Fibroblast of peridontal ligament (primary cell): Measurements from ENCODE around the gene SORD.
A peak's percentile ranks its signal among the peaks of the same experiment; 100 is the strongest.
"Not testable (repeated sequence)": the region's sequence is repeated elsewhere in the genome, so short reads cannot be mapped to it uniquely, and the experiment has no call there.

Source experiments
- DNase-seq: peaks from one replicate; pipeline ENCODE4 v3.0.0-alpha.2; 2010; ENCODE audit errors: extremely low read depth

SORD gene

GRCh38 chr15:45024649-45025048 is 1.7 kb downstream of the SORD start:
- not testable (repeated sequence) for DNase-seq

GRCh38 chr15:45025627-45026026 is 2.6 kb downstream of the SORD start:
- not testable (repeated sequence) for DNase-seq

GRCh38 chr15:45026651-45027190 is 3.7 kb downstream of the SORD start:
- no peak for DNase-seq

GRCh38 chr15:45027220-45027619 is 4.2 kb downstream of the SORD start:
- no peak for DNase-seq

DNA sequence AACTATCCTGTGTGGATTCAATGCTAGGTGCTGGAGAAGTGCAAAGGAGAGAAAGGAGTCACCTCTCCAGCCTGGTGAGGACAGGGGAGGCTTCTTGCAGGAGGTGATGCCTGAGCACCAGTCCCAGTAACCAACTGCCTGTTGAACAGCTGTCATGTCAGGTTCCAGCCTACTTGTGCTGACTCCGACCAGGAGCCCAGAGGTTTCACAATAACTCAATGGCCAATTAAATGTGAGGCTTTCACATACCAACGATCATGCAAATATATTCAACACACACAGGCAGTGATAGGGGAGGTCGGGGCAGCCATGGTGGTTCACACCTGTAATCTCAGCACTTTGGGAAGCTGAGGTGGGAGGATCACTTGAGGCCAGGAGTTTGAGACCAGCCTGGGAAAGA is 7.7 kb downstream of the SORD start:
- no peak for DNase-seq

- DNase-seq = not testable (repeated sequence)
Measured at GRCh38 chr15:45031522-45032028, 8.6 kb downstream of the SORD start.

- DNase-seq = not testable (repeated sequence)
Measured at GRCh38 chr15:45032501-45032900, 9.5 kb downstream of the SORD start.

DNA sequence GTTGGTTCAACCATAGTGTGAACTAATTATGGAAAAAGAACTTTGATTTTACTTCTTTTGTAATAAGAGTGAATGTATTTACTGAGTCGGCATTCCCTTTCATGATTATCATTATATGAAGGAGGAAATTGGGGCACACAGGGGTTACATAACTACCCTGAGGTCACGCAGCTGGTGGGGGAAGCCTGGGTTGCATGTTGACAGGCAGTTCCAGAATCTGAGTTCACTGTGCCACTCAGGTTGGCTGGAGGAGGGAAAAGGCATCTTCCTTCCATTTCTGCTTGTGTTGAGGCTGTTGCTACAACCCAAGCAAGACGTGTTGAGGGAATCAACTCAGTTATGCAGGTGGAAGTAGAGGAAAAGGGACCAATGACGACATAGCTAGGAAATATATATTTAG is 11.1 kb downstream of the SORD start:
- DNase-seq = not testable (repeated sequence)

DNA sequence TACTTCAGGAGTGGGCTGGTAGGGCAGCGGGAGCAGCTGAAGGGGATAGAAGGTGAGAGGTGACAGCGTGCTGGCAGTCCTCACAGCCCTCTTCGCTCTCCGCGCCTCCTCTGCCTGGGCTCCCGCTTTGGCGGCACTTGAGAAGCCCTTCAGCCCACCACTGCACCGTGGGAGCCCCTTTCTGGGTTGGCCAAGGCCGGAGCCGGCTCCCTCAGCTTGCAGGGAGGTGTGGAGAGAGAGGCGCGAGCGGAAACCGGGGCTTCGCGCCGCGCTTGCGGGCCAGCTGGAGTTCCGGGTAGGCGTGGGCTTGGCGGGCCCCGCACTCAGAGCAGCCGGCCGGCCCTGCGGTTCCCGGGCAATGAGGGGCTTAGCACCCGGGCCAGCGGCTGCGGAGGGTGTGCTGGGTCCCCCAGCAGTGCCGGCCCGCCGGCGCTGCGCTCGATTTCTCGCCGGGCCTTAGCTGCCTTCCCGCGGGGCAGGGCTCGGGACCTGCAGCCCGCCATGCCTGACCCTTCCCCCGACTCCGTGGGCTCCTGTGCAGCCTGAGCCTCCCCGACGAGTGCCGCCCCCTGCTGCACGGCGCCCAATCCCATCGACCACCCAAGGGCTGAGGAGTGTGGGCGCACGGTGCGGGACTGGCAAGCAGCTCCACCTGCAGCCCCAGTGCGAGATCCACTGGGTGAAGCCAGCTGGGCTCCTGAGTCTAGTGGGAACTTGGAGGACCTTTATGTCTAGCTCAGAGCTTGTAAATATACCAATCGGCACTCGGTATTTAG is 11.8 kb downstream of the SORD start:
- DNase-seq = not testable (repeated sequence)

GRCh38 chr15:45036812-45037781 is 14.1 kb downstream of the SORD start:
- peak; percentile 83 for DNase-seq

GRCh38 chr15:45037936-45038335 is 14.9 kb downstream of the SORD start:
- DNase-seq = no peak

GRCh38 chr15:45040396-45040795 is 17.4 kb downstream of the SORD start:
- DNase-seq = not testable (repeated sequence)

DNA sequence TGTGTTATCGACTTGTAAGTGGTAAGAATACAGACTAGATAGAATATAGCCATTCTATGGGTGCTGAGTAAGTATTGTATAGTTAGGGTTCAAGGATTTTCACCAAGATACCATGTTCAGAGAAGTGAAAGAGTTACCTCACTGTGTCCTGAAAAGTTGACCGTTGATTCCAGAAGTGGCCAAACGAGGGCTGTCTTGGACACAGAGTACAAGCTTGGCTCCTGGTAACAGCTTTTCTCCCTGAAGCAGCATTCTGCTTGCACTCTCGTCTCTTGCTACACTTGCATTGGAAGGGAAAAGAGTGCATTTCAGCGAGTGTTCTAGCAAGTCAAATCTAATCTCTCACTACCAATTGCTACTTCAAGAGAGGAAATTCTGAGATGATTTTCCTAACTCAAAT is 18.5 kb downstream of the SORD start:
- DNase-seq = not testable (repeated sequence)

DNA sequence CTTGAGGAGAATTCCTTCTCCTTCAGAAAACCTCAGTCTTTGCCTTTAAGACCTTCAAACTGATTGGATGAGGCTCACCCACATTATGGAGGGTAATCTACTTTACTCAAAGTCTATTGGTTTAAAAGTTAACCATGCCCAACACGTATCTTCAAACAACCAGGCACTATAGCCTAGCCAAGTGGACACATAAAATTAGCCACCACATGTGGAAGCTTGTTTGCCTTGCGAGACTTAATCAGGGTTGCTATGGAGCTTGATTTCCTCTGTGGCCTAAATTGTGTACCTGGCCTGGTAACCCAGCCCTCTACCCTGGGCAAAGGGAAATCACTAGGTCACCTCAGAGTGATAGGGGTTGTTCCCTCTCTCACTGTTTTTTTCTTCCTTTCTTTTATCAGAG is 19.9 kb downstream of the SORD start:
- DNase-seq = not testable (repeated sequence)

DNA sequence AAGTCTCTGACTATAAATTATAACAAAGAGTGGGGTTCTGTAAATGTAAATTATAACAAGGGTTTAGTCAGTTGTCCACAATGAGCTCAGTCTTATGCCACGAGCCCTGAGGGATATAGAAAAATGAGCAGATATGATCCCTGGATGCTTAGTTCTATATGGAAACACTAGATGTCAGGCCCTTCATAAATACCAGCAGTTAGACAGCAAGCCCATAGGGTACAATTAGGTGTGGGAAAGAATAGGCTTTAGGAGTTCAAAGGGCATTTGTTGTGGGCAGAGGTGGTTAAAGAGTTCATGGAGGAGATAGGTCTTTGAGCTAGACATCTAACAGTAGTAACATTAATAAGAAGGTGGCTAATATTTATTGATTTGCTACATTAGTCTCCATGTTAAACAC is 21.3 kb downstream of the SORD start:
- DNase-seq = not testable (repeated sequence)

GRCh38 chr15:45048449-45048793 is 25.4 kb downstream of the SORD start:
- DNase-seq = not testable (repeated sequence)

DNA sequence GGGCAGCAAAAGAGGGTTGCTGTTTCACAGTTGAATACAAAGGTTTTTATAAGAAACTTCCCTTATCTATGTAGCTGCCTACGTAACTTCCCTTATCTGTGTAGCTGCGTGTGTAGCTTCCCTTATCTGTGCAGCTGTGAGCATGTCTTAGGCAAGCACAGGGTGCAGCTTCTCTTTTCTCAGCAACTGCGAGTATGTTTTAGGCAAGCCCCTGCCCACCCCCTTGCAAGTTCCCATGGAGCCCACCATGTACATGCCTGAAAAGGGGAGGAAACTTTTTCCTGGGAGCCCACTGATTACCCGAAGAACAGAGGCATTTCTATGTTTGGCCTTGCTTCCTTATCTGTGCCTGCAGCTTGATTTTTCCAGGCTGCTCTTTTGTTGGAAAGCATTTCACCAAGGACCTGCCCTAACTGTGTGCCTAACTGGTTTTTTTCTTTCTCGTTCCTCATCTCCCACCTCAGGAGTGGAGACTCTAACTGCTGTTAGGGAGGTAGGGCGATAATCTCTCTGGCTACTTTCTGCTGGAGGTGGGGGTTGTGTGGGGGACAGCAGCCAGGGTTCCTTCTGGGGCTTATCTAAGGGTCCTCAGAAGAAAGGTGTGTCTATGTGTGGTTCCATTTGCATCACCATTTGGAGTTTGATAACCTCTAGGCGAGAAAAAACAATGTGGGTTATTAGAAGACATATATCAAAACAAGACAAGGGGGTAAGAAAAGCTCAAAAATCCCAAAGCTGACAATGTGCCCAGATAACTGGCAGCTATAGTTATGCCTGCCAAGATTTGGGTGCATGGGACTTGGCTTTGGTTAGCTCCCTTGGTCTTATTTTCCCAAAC is 26.0 kb downstream of the SORD start:
- no peak for DNase-seq

GRCh38 chr15:45050587-45050986 is 27.6 kb downstream of the SORD start:
- DNase-seq = no peak

DNA sequence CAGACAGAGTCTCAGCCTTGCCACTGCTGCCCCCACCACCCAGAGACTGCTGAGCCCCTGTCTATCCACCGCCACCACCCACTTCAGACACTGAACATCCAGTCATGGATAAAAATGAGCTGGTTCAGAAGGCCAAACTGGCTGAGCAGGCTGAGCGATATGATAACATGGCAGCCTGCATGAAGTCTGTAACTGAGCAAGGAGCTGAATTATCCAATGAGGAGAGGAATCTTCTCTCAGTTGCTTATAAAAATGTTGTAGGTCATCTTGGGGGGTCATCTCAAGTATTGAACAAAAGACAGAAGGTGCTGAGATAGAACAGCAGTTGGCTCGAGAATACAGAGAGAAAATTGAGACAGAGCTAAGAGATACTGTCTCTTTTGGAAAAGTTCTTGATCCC is 29.7 kb downstream of the SORD start:
- DNase-seq = not testable (repeated sequence)

- not testable (repeated sequence) for DNase-seq
Measured at GRCh38 chr15:45058690-45059675, 36.0 kb downstream of the SORD start.
